PC-3 (cell line): ENCODE results near the gene ARL3. TPM values are rescaled to one million over a fixed set of nuclear protein-coding genes. Genes with fewer than 3 reads are reported as not detected.

Experiments used
- ATAC-seq: fragments of 200-7000 bp; cut with Tn5 transposase; 2 replicates; pipeline ENCODE4 v1.9.1; 2020; ENCODE audit warnings: mild to moderate bottlenecking, moderate library complexity
- BruUV-seq: library from RNA; stranded (reverse); fragments of 400-500 nt; replicated peaks from 2 replicates; lab custom pipeline; 2021; lab: Mats Ljungman, UMichigan
- CTCF ChIA-PET: fragments of 300-600 bp; sonication (Branson Sonifier 250); formaldehyde crosslinking; loops from one replicate; lab custom pipeline; 2022; ENCODE audit warnings: antibody characterized with exemption; lab: Charles Lee
- POLR2A ChIA-PET: fragments of 300-600 bp; sonication (Branson Sonifier 250); formaldehyde crosslinking; loops from one replicate; lab custom pipeline; 2022; ENCODE audit warnings: antibody characterized with exemption; ENCODE audit not compliant: unreplicated experiment; lab: Charles Lee
- DNase-seq: peaks from one replicate; pipeline ENCODE4 v3.0.0-alpha.2; 2015
- H2AFZ ChIP-seq: fragments of 300-600 bp; sonication (generic); 2 replicates; pipeline ENCODE4 v1.6.0; 2016; ENCODE audit warnings: antibody characterized with exemption, low read length
- H3F3A ChIP-seq: fragments of 300-600 bp; sonication (generic); one replicate; pipeline ENCODE4 v1.6.0; 2017; ENCODE audit warnings: antibody characterized with exemption, low read length, control low read depth, mild to moderate bottlenecking; ENCODE audit not compliant: unreplicated experiment
- H3K27ac ChIP-seq: fragments of 300-600 bp; sonication (generic); 2 replicates; pipeline ENCODE4 v1.5.1; 2016; ENCODE audit warnings: mild to moderate bottlenecking, low read length
- H3K27me3 ChIP-seq: fragments of 300-600 bp; sonication (generic); 2 replicates; pipeline ENCODE4 v1.6.1; 2016; ENCODE audit warnings: low read length, mixed read lengths
- H3K36me3 ChIP-seq: fragments of 300-600 bp; sonication (generic); 2 replicates; pipeline ENCODE4 v1.6.1; 2016; ENCODE audit warnings: low read depth, mixed run types, low read length, mixed read lengths
- H3K4me1 ChIP-seq: fragments of 300-600 bp; sonication (generic); 2 replicates; pipeline ENCODE4 v1.5.1; 2016; ENCODE audit warnings: low read length; ENCODE audit not compliant: insufficient read depth
- H3K4me2 ChIP-seq: fragments of 300-600 bp; sonication (generic); 2 replicates; pipeline ENCODE4 v1.6.0; 2016; ENCODE audit warnings: low read length
- H3K4me3 ChIP-seq: fragments of 300-600 bp; sonication (generic); 2 replicates; pipeline ENCODE4 v1.5.1; 2016; ENCODE audit warnings: mild to moderate bottlenecking, low read length, mixed read lengths
- H3K79me2 ChIP-seq: fragments of 300-600 bp; sonication (generic); 2 replicates; pipeline ENCODE4 v1.6.1; 2017; ENCODE audit warnings: low read length, mixed read lengths
- H3K9ac ChIP-seq: fragments of 300-600 bp; sonication (generic); 2 replicates; pipeline ENCODE4 v1.6.0; 2016; ENCODE audit warnings: mild to moderate bottlenecking, low read length
- H3K9me2 ChIP-seq: fragments of 300-600 bp; sonication (generic); replicated peaks from 2 replicates; pipeline ENCODE4 v1.6.1; 2016; ENCODE audit warnings: mixed run types, low read length, mixed read lengths
- H3K9me3 ChIP-seq: fragments of 300-600 bp; sonication (generic); 2 replicates; pipeline ENCODE4 v1.6.1; 2016; ENCODE audit warnings: low read length, mixed read lengths
- H4K20me1 ChIP-seq: fragments of 300-600 bp; sonication (generic); 2 replicates; pipeline ENCODE4 v1.6.1; 2016; ENCODE audit warnings: low read length, mixed read lengths
- EZH2 ChIP-seq: fragments of 300-600 bp; sonication (generic); IDR thresholded peaks from one replicate; pipeline ENCODE4 v1.6.1; 2017; ENCODE audit warnings: antibody characterized with exemption, mild to moderate bottlenecking, low read length; ENCODE audit not compliant: unreplicated experiment
- EZH2phosphoT487 ChIP-seq: fragments of 300-600 bp; sonication (generic); IDR thresholded peaks from 2 replicates; pipeline ENCODE4 v1.6.1; 2018; ENCODE audit warnings: mild to moderate bottlenecking, antibody characterized with exemption, low read length, borderline replicate concordance
- intact Hi-C: fragments of 100-400 bp; cut with micrococcal nuclease; formaldehyde crosslinking; loops from 2 replicates; pipeline ENCODE4 v1.9.0; 2023
- total RNA-seq: library from RNA; depleted of rRNA; stranded (reverse); fragments of >200 nt; gene quantifications from 2 replicates; pipeline ENCODE4 v1.2.3, GENCODE V29; 2014
- TF ChIP-seq, protein P1 (sequence below): fragments of 300-600 bp; sonication (generic); conservative IDR thresholded peaks from 2 replicates; pipeline ENCODE4 v1.5.1; 2017; ENCODE audit warnings: antibody characterized with exemption, low read depth, mild to moderate bottlenecking, low read length

ARL3 gene
- total RNA-seq, 1 experiment from 2014 or later = 2.8 TPM

GRCh38 chr10:102675011-102675665, 39.1 kb downstream of the ARL3 start:
- Histone ChIP-seq H3K27me3 (no peaks in the 10 kb centered on the region), H3K9me3 (no peaks in the 10 kb centered on the region), H3K79me2 (no peaks in the 10 kb centered on the region), H3K36me3 (no peaks in the 10 kb centered on the region), H3K4me1 (peaks cover 3% of the 10 kb centered on the region; the same call in 1 of the 2 replicates), H3K4me3 (no peak overlapping the region), H3K4me2 (no peak overlapping the region), H3K9me2 (no peaks in the 10 kb centered on the region), H3K9ac (no peak overlapping the region), H3K27ac (no peak overlapping the region), H3F3A (no peaks in the 10 kb centered on the region), H2AFZ (no peak overlapping the region), H4K20me1 (no peaks in the 10 kb centered on the region)
- intact Hi-C loops = loop anchor here (5.0 kb wide), 1 partner anchor 37 kb away; the partner anchor contains the start of genes ARL3 and SFXN2
- DNase-seq (no peak), ATAC-seq (no peak)
- no peak for TF ChIP-seq EZH2phosphoT487
- TF ChIP-seq, protein P1, sequence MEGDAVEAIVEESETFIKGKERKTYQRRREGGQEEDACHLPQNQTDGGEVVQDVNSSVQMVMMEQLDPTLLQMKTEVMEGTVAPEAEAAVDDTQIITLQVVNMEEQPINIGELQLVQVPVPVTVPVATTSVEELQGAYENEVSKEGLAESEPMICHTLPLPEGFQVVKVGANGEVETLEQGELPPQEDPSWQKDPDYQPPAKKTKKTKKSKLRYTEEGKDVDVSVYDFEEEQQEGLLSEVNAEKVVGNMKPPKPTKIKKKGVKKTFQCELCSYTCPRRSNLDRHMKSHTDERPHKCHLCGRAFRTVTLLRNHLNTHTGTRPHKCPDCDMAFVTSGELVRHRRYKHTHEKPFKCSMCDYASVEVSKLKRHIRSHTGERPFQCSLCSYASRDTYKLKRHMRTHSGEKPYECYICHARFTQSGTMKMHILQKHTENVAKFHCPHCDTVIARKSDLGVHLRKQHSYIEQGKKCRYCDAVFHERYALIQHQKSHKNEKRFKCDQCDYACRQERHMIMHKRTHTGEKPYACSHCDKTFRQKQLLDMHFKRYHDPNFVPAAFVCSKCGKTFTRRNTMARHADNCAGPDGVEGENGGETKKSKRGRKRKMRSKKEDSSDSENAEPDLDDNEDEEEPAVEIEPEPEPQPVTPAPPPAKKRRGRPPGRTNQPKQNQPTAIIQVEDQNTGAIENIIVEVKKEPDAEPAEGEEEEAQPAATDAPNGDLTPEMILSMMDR = no peak
- ChIA-PET POLR2A (no interaction called here), CTCF (interaction anchor here (0.5 kb wide), 1 partner anchor 71 kb away, joined by 4 read pairs; no protein-coding TSS in a partner anchor)
- BruUV-seq = no TSS peak

GRCh38 chr10:102674566-102674965, 39.6 kb downstream of the ARL3 start:
- H3K9me2 ChIP-seq = no peaks in the 10 kb centered on the region
- TF ChIP-seq, protein P1 = no peak
- no peak for TF ChIP-seq EZH2
- no peak for TF ChIP-seq EZH2phosphoT487
- no peak overlapping the region for H3K9ac ChIP-seq
- POLR2A ChIA-PET = no interaction called here
- H3K27me3 ChIP-seq = no peaks in the 10 kb centered on the region
- no peak overlapping the region for H3K4me3 ChIP-seq
- no peaks in the 10 kb centered on the region for H3F3A ChIP-seq
- no peak overlapping the region for H3K27ac ChIP-seq
- peaks cover 8% of the 10 kb centered on the region; the same call in 1 of the 2 replicates for H3K4me1 ChIP-seq
- no peak overlapping the region for H2AFZ ChIP-seq
- H3K79me2 ChIP-seq = no peaks in the 10 kb centered on the region
- H3K9me3 ChIP-seq = no peaks in the 10 kb centered on the region
- H3K36me3 ChIP-seq = no peaks in the 10 kb centered on the region
- CTCF ChIA-PET = no interaction called here
- no peak for DNase-seq
- no TSS peak for BruUV-seq
- intact Hi-C loops = no loop called here
- no peaks in the 10 kb centered on the region for H4K20me1 ChIP-seq
- no peak for ATAC-seq
- no peak overlapping the region for H3K4me2 ChIP-seq

GRCh38 chr10:102673819-102674511, 40.2 kb downstream of the ARL3 start:
- Histone ChIP-seq H2AFZ (no peak overlapping the region), H3K27me3 (no peaks in the 10 kb centered on the region), H3K9me2 (no peaks in the 10 kb centered on the region), H3K4me2 (no peak overlapping the region), H3K4me1 (peaks cover 12% of the 10 kb centered on the region; the same call in 1 of the 2 replicates), H3K9me3 (no peaks in the 10 kb centered on the region), H4K20me1 (no peaks in the 10 kb centered on the region), H3K4me3 (no peak overlapping the region), H3K27ac (no peak overlapping the region), H3K9ac (no peak overlapping the region), H3K79me2 (no peaks in the 10 kb centered on the region), H3F3A (no peaks in the 10 kb centered on the region), H3K36me3 (no peaks in the 10 kb centered on the region)
- DNase-seq (no peak), ATAC-seq (no peak)
- intact Hi-C loops = no loop called here
- POLR2A ChIA-PET = no interaction called here
- CTCF ChIA-PET = no interaction called here
- TF ChIP-seq, protein P1 = no peak
- no peak for TF ChIP-seq EZH2phosphoT487
- no peak for TF ChIP-seq EZH2
- BruUV-seq = no TSS peak
